K562 (cell line): ENCODE results near the gene CYP2J2. TPM values are rescaled to one million over a fixed set of nuclear protein-coding genes. Genes with fewer than 3 reads are reported as not detected.

Source experiments
- ATAC-seq: fragments of 200-7000 bp; cut with Tn5 transposase; 3 replicates; pipeline ENCODE4 v1.9.1; 2020; ENCODE audit warnings: moderate library complexity
- BruUV-seq: library from RNA; stranded (reverse); fragments of 400-500 nt; replicated peaks from 2 replicates; lab custom pipeline; 2021; lab: Mats Ljungman, UMichigan
- CTCF ChIA-PET: fragments of 300-600 bp; formaldehyde crosslinking; extraction: SDS; loops from one replicate; lab custom pipeline; 2021; ENCODE audit warnings: low intra/inter-chr PET ratio; lab: Yijun Ruan, JAX
- POLR2A ChIA-PET: fragments of 300-600, 350-650 bp; sonication (Branson Sonifier 250); formaldehyde crosslinking; extraction: SDS; loops from one replicate; lab custom pipeline; 2021; ENCODE audit warnings: antibody characterized with exemption, inconsistent platforms; lab: Yijun Ruan, JAX
- DNase-seq, 4 experiments: peaks; one replicate each; pipeline versions ENCODE4 v3.0.0 to v3.0.0-alpha.2; 2011 to 2018; ENCODE audit warnings: low spot score in 3 of 4, mixed read lengths in 3 of 4; ENCODE audit errors: extremely low read depth in 1 of 4
- FAIRE-seq: peaks from 2 replicates; lab custom pipeline; 2011; peaks lifted over from hg19 to GRCh38; lab: Jason Lieb, UNC
- H2AFZ ChIP-seq: 2 replicates; pipeline ENCODE4 v1.6.0; 2011; ENCODE audit warnings: low read depth, low read length, control low read depth, inconsistent platforms
- H3K27ac ChIP-seq: fragments of 200-600 bp; 3 replicates; pipeline ENCODE4 v1.8.0; 2011; ENCODE audit warnings: low read depth, mild to moderate bottlenecking, control low read depth, inconsistent platforms, low read length, moderate library complexity, mixed read lengths; ENCODE audit errors: extremely low read depth
- H3K27me3 ChIP-seq, 2 experiments: fragments of 300-600 bp in 1 of 2; 2 replicates in 1 of 2; 3 replicates in 1 of 2; pipeline versions ENCODE4 v1.6.0 to v1.8.0; 2011; ENCODE audit warnings: inconsistent platforms in 2 of 2, low read length in 2 of 2, mild to moderate bottlenecking in 1 of 2, mixed read lengths in 1 of 2, moderate library complexity in 1 of 2; ENCODE audit not compliant: control insufficient read depth in 2 of 2, insufficient read depth in 2 of 2
- H3K36me3 ChIP-seq: fragments of 300-600 bp; 3 replicates; pipeline ENCODE4 v1.8.0; 2011; ENCODE audit warnings: mild to moderate bottlenecking, low read length, inconsistent platforms; ENCODE audit not compliant: control insufficient read depth, insufficient read depth
- H3K4me1 ChIP-seq, 2 experiments: fragments of 200-600 bp in 1 of 2; replicated peaks in 1 of 2; 2 replicates in 1 of 2; 3 replicates in 1 of 2; pipeline versions ENCODE4 v1.5.1 to v1.8.0; 2011; ENCODE audit warnings: inconsistent platforms in 2 of 2, low read length in 2 of 2, mild to moderate bottlenecking in 1 of 2, mixed read lengths in 1 of 2, moderate library complexity in 1 of 2; ENCODE audit not compliant: control insufficient read depth in 2 of 2, insufficient read depth in 2 of 2
- H3K4me2 ChIP-seq: 2 replicates; pipeline ENCODE4 v1.6.1; 2011; ENCODE audit warnings: low read length, control low read depth, inconsistent platforms, mixed read lengths; ENCODE audit not compliant: insufficient read depth
- H3K4me3 ChIP-seq: fragments of 200-600 bp; sonication (generic), shearing (Covaris generic); 2 replicates; pipeline ENCODE4 v1.5.1; 2016; ENCODE audit warnings: control low read depth, inconsistent platforms
- H3K79me2 ChIP-seq: fragments of 200-600 bp; 3 replicates; pipeline ENCODE4 v1.8.0; 2011; ENCODE audit warnings: low read length, inconsistent platforms; ENCODE audit not compliant: control insufficient read depth, insufficient read depth
- H3K9ac ChIP-seq, 2 experiments: 2 replicates each; pipeline versions ENCODE4 v1.6.0 to v1.6.1; 2011; ENCODE audit warnings: low read depth in 2 of 2, low read length in 2 of 2, control low read depth in 1 of 2, inconsistent platforms in 1 of 2, mild to moderate bottlenecking in 1 of 2, mixed read lengths in 1 of 2; ENCODE audit not compliant: insufficient read depth in 1 of 2
- H3K9me1 ChIP-seq: one replicate; pipeline ENCODE4 v1.6.0; 2011; ENCODE audit warnings: inconsistent platforms, mild to moderate bottlenecking, low read length, moderate library complexity; ENCODE audit not compliant: control insufficient read depth, insufficient read depth
- H3K9me3 ChIP-seq: replicated peaks from 2 replicates; pipeline ENCODE4 v1.5.1; 2011; ENCODE audit warnings: low read depth, low read length, inconsistent platforms; ENCODE audit not compliant: control insufficient read depth, insufficient read depth
- H4K20me1 ChIP-seq: replicated peaks from 2 replicates; pipeline ENCODE4 v1.6.1; 2011; ENCODE audit warnings: low read length, inconsistent platforms, mixed read lengths; ENCODE audit not compliant: control insufficient read depth, insufficient read depth
- CC2D1A ChIP-seq: fragments of 450-650 bp; IDR thresholded peaks from 2 replicates; pipeline ENCODE4 v1.6.1; 2017; ENCODE audit warnings: mild to moderate bottlenecking
- CCAR2 ChIP-seq: fragments of 200-400 bp; formaldehyde crosslinking; IDR thresholded peaks from 2 replicates; pipeline ENCODE4 v1.6.1; 2017; ENCODE audit warnings: mild to moderate bottlenecking, low read depth, low read length
- ESRRA ChIP-seq: fragments of 450-650 bp; IDR thresholded peaks from 2 replicates; pipeline ENCODE4 v1.6.1; 2014; ENCODE audit warnings: low read depth, mild to moderate bottlenecking, moderate library complexity, borderline replicate concordance
- MEIS2 ChIP-seq: fragments of 450-650 bp; IDR thresholded peaks from 2 replicates; pipeline ENCODE4 v1.6.1; 2014; ENCODE audit warnings: mild to moderate bottlenecking; ENCODE audit not compliant: partially characterized antibody
- MXD1 ChIP-seq: fragments of 250-450 bp; sonication (Bioruptor Pico); IDR thresholded peaks from 2 replicates; pipeline ENCODE4 v1.8.0; 2021; ENCODE audit warnings: borderline replicate concordance, mild to moderate bottlenecking, moderate library complexity; ENCODE audit not compliant: poor library complexity, severe bottlenecking
- NR0B1 ChIP-seq: fragments of 450-650 bp; IDR thresholded peaks from one replicate; pipeline ENCODE4 v1.6.1; 2018; ENCODE audit warnings: mild to moderate bottlenecking, moderate library complexity; ENCODE audit not compliant: partially characterized antibody
- SAP30 ChIP-seq: fragments of 200-600 bp; sonication (generic); IDR thresholded peaks from 2 replicates; pipeline ENCODE4 v1.6.1; 2012; ENCODE audit warnings: borderline replicate concordance, low read depth, mild to moderate bottlenecking, moderate library complexity, low read length, control low read depth, inconsistent platforms; ENCODE audit not compliant: insufficient read depth, poor library complexity, severe bottlenecking
- STAT5A ChIP-seq: IDR thresholded peaks from 2 replicates; pipeline ENCODE4 v1.6.1; 2012; ENCODE audit warnings: low read length, inconsistent platforms, borderline replicate concordance
- THAP12 ChIP-seq: fragments of 250-450 bp; sonication (Bioruptor Pico); IDR thresholded peaks from 2 replicates; pipeline ENCODE4 v1.9.0; 2021; ENCODE audit warnings: mild to moderate bottlenecking, inconsistent platforms
- XRCC5 ChIP-seq: fragments of 200-400 bp; formaldehyde crosslinking; IDR thresholded peaks from 2 replicates; pipeline ENCODE4 v1.6.1; 2017; ENCODE audit warnings: low read depth, mild to moderate bottlenecking, low read length
- ZBTB2 ChIP-seq: fragments of 450-650 bp; IDR thresholded peaks from 2 replicates; pipeline ENCODE4 v1.6.1; 2016; ENCODE audit warnings: antibody characterized with exemption
- ZBTB26 ChIP-seq: fragments of 450-650 bp; formaldehyde crosslinking; IDR thresholded peaks from 2 replicates; pipeline ENCODE4 v1.4.0; 2022; ENCODE audit warnings: missing genetic modification characterization
- ZC3H11A ChIP-seq: IDR thresholded peaks from 2 replicates; pipeline ENCODE4 v1.6.1; 2012; ENCODE audit warnings: low read depth, low read length, improper control_type of control experiment
- ZNF668 ChIP-seq: fragments of 250-450 bp; sonication (Bioruptor Pico); IDR thresholded peaks from 2 replicates; pipeline ENCODE4 v1.8.0; 2022; ENCODE audit warnings: mild to moderate bottlenecking, inconsistent platforms
- ZNF695 ChIP-seq: fragments of 450-650 bp; formaldehyde crosslinking; IDR thresholded peaks from 2 replicates; pipeline ENCODE4 v1.4.0; 2020; ENCODE audit warnings: mild to moderate bottlenecking, moderate library complexity
- ZNF764 ChIP-seq: fragments of 250-450 bp; sonication (Bioruptor Pico); IDR thresholded peaks from 2 replicates; pipeline ENCODE4 v1.4.0; 2020; ENCODE audit warnings: low read depth, mild to moderate bottlenecking, moderate library complexity
- WGBS: fragments of 100-300 bp; shearing (Covaris generic); methylation state at CpG from one replicate; pipeline ENCODE4 v1.1.6; 2016; ENCODE audit warnings: low coverage, mixed read lengths; ENCODE audit not compliant: insufficient coverage; ENCODE audit errors: missing lambda C conversion rate; 5-methylcytosine and 5-hydroxymethylcytosine counted together
- in situ Hi-C: fragments of 300-500 bp; cut with MboI; formaldehyde crosslinking; loops from 4 replicates; pipeline ENCODE4 v1.15.0; 2018; ENCODE audit warnings: inconsistent platforms, mixed read lengths
- intact Hi-C: fragments of 100-400 bp; cut with micrococcal nuclease; formaldehyde crosslinking; loops from 2 replicates; pipeline ENCODE4 v1.14.2; 2022
- polyA plus RNA-seq, 8 experiments: library from polyadenylated mRNA; depleted of rRNA in 4 of 8; stranded (reverse) in 5 of 8; unstranded in 3 of 8; fragments of >200 nt; fragmentation: Nextera tagmentation in 2 of 8; fragmentation: Illumina TruSeq in 1 of 8; extraction: Ambion mirVana in 2 of 8; extraction: Trizol in 1 of 8; gene quantifications; 2 replicates each; pipeline versions ENCODE4 v1.2.1 to v1.2.3, GENCODE V29; 2011 to 2014; ENCODE audit warnings: inconsistent platforms in 1 of 8, missing spikeins in 1 of 8
- total RNA-seq, 7 experiments: library from RNA; depleted of rRNA in 6 of 7; stranded (reverse); fragments of >200 nt in 6 of 7; fragmentation: Illumina TruSeq in 2 of 7; extraction: Trizol in 2 of 7; gene quantifications; 2 replicates each; pipeline versions ENCODE4 v1.2.1 to v1.2.3, GENCODE V29; 2011 to 2021; ENCODE audit warnings: low replicate concordance in 1 of 7

The CYP2J2 gene
- total and polyA plus RNA-seq, 9 of the 15 experiments (the other 6 are each of a cell fraction or from before 2014, with no cell fraction given), result not detected

- CTCF ChIA-PET, result no interaction called here
- DNase-seq (no peak), ATAC-seq (no peak), FAIRE-seq (no peak)
- POLR2A ChIA-PET, result no interaction called here
- in situ Hi-C loops, result no loop called here
- no peaks in the 10 kb centered on the region for H3K79me2 ChIP-seq
- H3K27me3 ChIP-seq, result no peaks in the 10 kb centered on the region
- no peaks in the 10 kb centered on the region for H3K9me1 ChIP-seq
- no TSS peak for BruUV-seq
- 0% methylated on average over 3 of the region's 3 CpGs for WGBS
- H2AFZ ChIP-seq, result no peak overlapping the region
- no peak overlapping the region for H3K27ac ChIP-seq
- no peaks in the 10 kb centered on the region for H3K4me1 ChIP-seq
- no peak overlapping the region for H3K4me3 ChIP-seq
- no peaks in the 10 kb centered on the region; the same call in 1 of the 2 replicates for H3K9me3 ChIP-seq
- no peaks in the 10 kb centered on the region for H4K20me1 ChIP-seq
- intact Hi-C loops, result loop anchor here (1.0 kb wide), 1 partner anchor 67 kb away; no protein-coding TSS in a partner anchor
- no peak overlapping the region for H3K4me2 ChIP-seq
- H3K9ac ChIP-seq, result no peak overlapping the region
- no peaks in the 10 kb centered on the region for H3K36me3 ChIP-seq
- no peak for TF ChIP-seq MXD1 (CRISPR knock-in tag)
- TF ChIP-seq ESRRA, result no peak
- no peak for TF ChIP-seq ZBTB2
- no peak for TF ChIP-seq ZBTB26 (CRISPR knock-in tag)
- TF ChIP-seq ZNF764 (CRISPR knock-in tag), result no peak
- no peak for TF ChIP-seq ZC3H11A
- TF ChIP-seq NR0B1, result no peak
- TF ChIP-seq MEIS2, result no peak
- no peak for TF ChIP-seq ZNF695
- no peak for TF ChIP-seq STAT5A
- no peak for TF ChIP-seq ZNF668 (CRISPR knock-in tag)
- TF ChIP-seq CC2D1A, result no peak
- TF ChIP-seq THAP12 (CRISPR knock-in tag), result no peak
- no peak for TF ChIP-seq XRCC5
- no peak for TF ChIP-seq SAP30
- no peak for TF ChIP-seq CCAR2
Measured at GRCh38 chr1:59879996-59880505, 46.5 kb downstream of the CYP2J2 start.
